ENCODE results near the gene SLC25A21. TPM values are rescaled to one million over a fixed set of nuclear protein-coding genes. Genes with fewer than 3 reads are reported as not detected.

The SLC25A21 gene
- total and polyA plus RNA-seq, 2 donors (not counting 1 experiment from before 2014, with no cell fraction given) = 0.50 to 0.62 TPM

GRCh38 chr14:37143475-37143874 is 28.9 kb downstream of the SLC25A21 start:
- Histone ChIP-seq H3K79me2 (ENCODE audit: control insufficient read depth, insufficient read depth, low read length) (no peaks in the 10 kb centered on the region), H3K4me2 (ENCODE audit: extremely low read depth, insufficient read depth, low read length) (no peak overlapping the region), H3K4me1 (ENCODE audit: control insufficient read depth, extremely low read depth, insufficient read depth, low read length) (no peaks in the 10 kb centered on the region), H3K27me3 (ENCODE audit: control insufficient read depth, insufficient read depth, low read length) (no peaks in the 10 kb centered on the region), H3K9ac (ENCODE audit: insufficient read depth, low read length) (no peak overlapping the region), H3K27ac (ENCODE audit: insufficient read depth, low read length) (no peak overlapping the region), H3K4me3 (replicated peaks in 1 of 4; ENCODE audit: control extremely low read depth in 1 of 4, insufficient read depth in 1 of 4, low read depth in 3 of 4, low read length in 4 of 4) (no peak overlapping the region), H3K9me3 (ENCODE audit: control insufficient read depth, insufficient read depth, low read depth, low read length) (no peaks in the 10 kb centered on the region), H4K20me1 (ENCODE audit: control insufficient read depth, extremely low read depth, insufficient read depth, low read length) (no peaks in the 10 kb centered on the region), H2AFZ (ENCODE audit: low read length) (no peak overlapping the region), H3K36me3 (ENCODE audit: control insufficient read depth, insufficient read depth, low read length) (no peaks in the 10 kb centered on the region)
- no peak for TF ChIP-seq CTCF (conservative IDR thresholded peaks at IDR 0.05 in 1 of 2, IDR thresholded peaks at IDR 0.05 in 1 of 2; ENCODE audit: low read depth in 1 of 2, low read length in 2 of 2)
- no peak for TF ChIP-seq EZH2 (IDR thresholded peaks at IDR 0.05; ENCODE audit: low read length, missing control alignments)
- no peak for DNase-seq (ENCODE audit: low read depth in 2 of 2)

DNA sequence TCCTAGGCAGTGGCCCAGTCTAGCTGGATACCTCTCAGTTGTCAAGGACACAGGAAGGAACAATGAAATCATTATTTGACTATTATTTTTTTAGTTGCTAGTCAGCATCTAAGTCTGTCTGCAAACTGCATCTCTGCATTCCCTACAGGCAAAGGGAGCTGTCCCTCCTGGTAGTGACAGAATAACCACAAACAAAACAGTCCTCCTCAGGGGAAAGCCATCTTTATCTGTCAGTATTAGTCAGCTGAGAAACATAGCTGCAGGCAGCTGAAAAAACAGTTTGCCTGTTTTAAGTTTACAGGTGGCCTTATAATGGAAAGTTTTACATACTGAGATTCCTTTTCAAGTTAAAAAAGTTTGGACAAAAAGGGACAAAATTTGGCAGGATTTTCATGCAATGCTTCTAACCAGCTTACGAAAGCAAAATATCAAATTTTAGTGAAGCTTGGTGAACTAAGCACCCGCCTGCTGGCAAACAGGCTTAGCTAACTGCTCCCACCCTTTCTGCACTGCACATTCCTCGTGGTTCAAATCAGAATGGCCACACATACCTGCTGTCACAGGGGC is 29.5 kb downstream of the SLC25A21 start:
- no peak overlapping the region for H3K9ac ChIP-seq (ENCODE audit: insufficient read depth, low read length)
- no peak overlapping the region for H3K4me3 ChIP-seq (replicated peaks in 1 of 4; ENCODE audit: control extremely low read depth in 1 of 4, insufficient read depth in 1 of 4, low read depth in 3 of 4, low read length in 4 of 4)
- DNase-seq (ENCODE audit: low read depth in 2 of 2) = peak; percentile 17 to 95
- H3K36me3 ChIP-seq (ENCODE audit: control insufficient read depth, insufficient read depth, low read length) = no peaks in the 10 kb centered on the region
- TF ChIP-seq CTCF (conservative IDR thresholded peaks at IDR 0.05 in 1 of 2, IDR thresholded peaks at IDR 0.05 in 1 of 2; ENCODE audit: low read depth in 1 of 2, low read length in 2 of 2) (no peak), EZH2 (IDR thresholded peaks at IDR 0.05; ENCODE audit: low read length, missing control alignments) (no peak)
- H3K27me3 ChIP-seq (ENCODE audit: control insufficient read depth, insufficient read depth, low read length) = no peaks in the 10 kb centered on the region
- H4K20me1 ChIP-seq (ENCODE audit: control insufficient read depth, extremely low read depth, insufficient read depth, low read length) = no peaks in the 10 kb centered on the region
- H3K79me2 ChIP-seq (ENCODE audit: control insufficient read depth, insufficient read depth, low read length) = no peaks in the 10 kb centered on the region
- H3K4me2 ChIP-seq (ENCODE audit: extremely low read depth, insufficient read depth, low read length) = no peak overlapping the region
- H3K9me3 ChIP-seq (ENCODE audit: control insufficient read depth, insufficient read depth, low read depth, low read length) = no peaks in the 10 kb centered on the region
- no peaks in the 10 kb centered on the region for H3K4me1 ChIP-seq (ENCODE audit: control insufficient read depth, extremely low read depth, insufficient read depth, low read length)
- H2AFZ ChIP-seq (ENCODE audit: low read length) = no peak overlapping the region
- no peak overlapping the region for H3K27ac ChIP-seq (ENCODE audit: insufficient read depth, low read length)

DNA sequence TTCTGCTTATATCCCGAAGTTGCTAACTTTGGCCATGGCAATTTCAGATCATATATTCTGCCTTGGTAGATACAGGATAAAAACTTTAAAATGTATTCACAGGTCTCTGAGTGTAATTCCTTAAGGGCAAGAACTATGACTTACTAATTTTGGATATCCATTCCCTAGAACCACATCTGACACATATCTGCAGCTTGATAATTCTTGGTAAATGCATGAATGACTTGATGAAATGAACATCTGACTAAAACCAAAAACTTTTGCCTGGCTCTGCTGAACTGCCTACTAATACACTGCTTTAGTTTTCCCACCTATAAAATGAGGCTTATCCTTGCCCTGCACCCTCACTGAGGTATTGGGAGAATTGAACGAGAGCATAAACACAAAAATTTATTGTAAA is 32.2 kb downstream of the SLC25A21 start:
- no peak overlapping the region for H2AFZ ChIP-seq (ENCODE audit: low read length)
- H3K27me3 ChIP-seq (ENCODE audit: control insufficient read depth, insufficient read depth, low read length) = no peaks in the 10 kb centered on the region
- peak in 1 of 2 donors; percentile 79 for DNase-seq (ENCODE audit: low read depth in 2 of 2)
- H3K4me2 ChIP-seq (ENCODE audit: extremely low read depth, insufficient read depth, low read length) = no peak overlapping the region
- H3K9me3 ChIP-seq (ENCODE audit: control insufficient read depth, insufficient read depth, low read depth, low read length) = no peaks in the 10 kb centered on the region
- no peak overlapping the region for H3K27ac ChIP-seq (ENCODE audit: insufficient read depth, low read length)
- no peak overlapping the region for H3K4me3 ChIP-seq (replicated peaks in 1 of 4; ENCODE audit: control extremely low read depth in 1 of 4, insufficient read depth in 1 of 4, low read depth in 3 of 4, low read length in 4 of 4)
- no peak overlapping the region for H3K9ac ChIP-seq (ENCODE audit: insufficient read depth, low read length)
- H3K4me1 ChIP-seq (ENCODE audit: control insufficient read depth, extremely low read depth, insufficient read depth, low read length) = no peaks in the 10 kb centered on the region
- no peaks in the 10 kb centered on the region for H4K20me1 ChIP-seq (ENCODE audit: control insufficient read depth, extremely low read depth, insufficient read depth, low read length)
- H3K36me3 ChIP-seq (ENCODE audit: control insufficient read depth, insufficient read depth, low read length) = no peaks in the 10 kb centered on the region
- no peaks in the 10 kb centered on the region for H3K79me2 ChIP-seq (ENCODE audit: control insufficient read depth, insufficient read depth, low read length)
- TF ChIP-seq EZH2 (IDR thresholded peaks at IDR 0.05; ENCODE audit: low read length, missing control alignments) = no peak
- TF ChIP-seq CTCF (conservative IDR thresholded peaks at IDR 0.05 in 1 of 2, IDR thresholded peaks at IDR 0.05 in 1 of 2; ENCODE audit: low read depth in 1 of 2, low read length in 2 of 2) = no peak
